GM23248 (cell line): ENCODE results near the gene CGNL1.

Experiments
- EZH2 ChIP-seq: fragments of 200-600 bp; sonication (generic); IDR thresholded peaks from 2 replicates; pipeline ENCODE4 v1.6.1; 2018; ENCODE audit warnings: antibody characterized with exemption, mild to moderate bottlenecking; ENCODE audit not compliant: insufficient read depth, poor library complexity, severe bottlenecking
- EZH2phosphoT487 ChIP-seq: fragments of 200-600 bp; sonication (generic); IDR thresholded peaks from 2 replicates; pipeline ENCODE4 v1.6.1; 2018; ENCODE audit warnings: antibody characterized with exemption, moderate library complexity, mild to moderate bottlenecking, low read depth; ENCODE audit not compliant: insufficient read depth

DNA sequence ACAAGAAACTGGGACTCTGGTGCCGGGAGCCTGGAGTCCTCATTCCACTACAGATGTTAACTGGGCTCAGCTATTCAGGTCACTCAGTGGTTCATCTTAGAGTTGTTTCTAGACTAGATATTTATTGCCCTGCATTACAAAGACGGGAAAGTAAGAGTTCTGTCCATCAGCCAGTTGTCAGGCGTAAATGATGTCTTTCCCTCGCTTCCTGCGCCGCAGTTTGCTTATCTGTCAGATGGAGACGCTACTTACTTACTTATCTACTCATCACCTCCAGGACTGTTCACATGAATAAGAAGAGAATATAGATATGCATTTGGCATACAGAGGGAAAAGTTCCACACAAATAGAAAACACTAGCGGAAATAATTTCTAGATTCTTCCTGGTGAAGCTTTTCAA lies 47.8 kb upstream of the CGNL1 start:
- TF ChIP-seq EZH2, result no peak
- no peak for TF ChIP-seq EZH2phosphoT487
